Measurements from ENCODE around the gene DNAJB6. TPM values are rescaled to one million over a fixed set of nuclear protein-coding genes. Genes with fewer than 3 reads are reported as not detected.

Gene DNAJB6
- total RNA-seq, 1 experiment from 2014 or later, result 82.5 TPM

GRCh38 chr7:157294773-157295172 is 42.0 kb upstream of the DNAJB6 start:
- no peaks in the 10 kb centered on the region for H3K9me2 ChIP-seq (ENCODE audit: insufficient read depth)
- no peak overlapping the region for H3K27ac ChIP-seq (ENCODE audit: low read depth, low read length)
- H3K4me1 ChIP-seq (ENCODE audit: control insufficient read depth in 1 of 2, insufficient read depth in 2 of 2, low read length in 2 of 2), result peaks cover 21 to 41% of the 10 kb centered on the region in 2 experiments
- H3K27me3 ChIP-seq (ENCODE audit: insufficient read depth, low read length), result no peaks in the 10 kb centered on the region
- ChIA-PET CTCF (no interaction called here), POLR2A (no interaction called here), RAD21 (ENCODE audit: low non-redundant PET in 1 of 2, low total read pairs in 2 of 2, uncharacterized antibody in 2 of 2, unreplicated experiment in 2 of 2) (no interaction called here)
- H3K79me2 ChIP-seq (ENCODE audit: insufficient read depth, low read length), result no peaks in the 10 kb centered on the region
- no peak overlapping the region for H3K9ac ChIP-seq (ENCODE audit: low read length)
- no TSS peak for BruUV-seq (replicated peaks)
- H2AFZ ChIP-seq (ENCODE audit: low read depth, low read length, poor library complexity, severe bottlenecking), result no peak overlapping the region
- TF ChIP-seq RAD21 (IDR thresholded peaks at IDR 0.05; ENCODE audit: low read depth) (no peak), REST (IDR thresholded peaks at IDR 0.05; ENCODE audit: low read depth) (no peak), EZH2 (IDR thresholded peaks at IDR 0.05) (no peak), ZNF274 (IDR thresholded peaks at IDR 0.05; ENCODE audit: low read depth, low read length) (no peak), SP1 (IDR thresholded peaks at IDR 0.05; ENCODE audit: low read depth) (no peak), FOSL1 (IDR thresholded peaks at IDR 0.05; ENCODE audit: low read depth) (no peak), EGR1 (IDR thresholded peaks at IDR 0.05; ENCODE audit: low read depth) (no peak), TCF7L2 (IDR thresholded peaks at IDR 0.05; ENCODE audit: borderline replicate concordance, extremely low read depth, insufficient read depth, insufficient read length) (no peak), CTCF (IDR thresholded peaks at IDR 0.05 in 2 of 3, conservative IDR thresholded peaks at IDR 0.05 in 1 of 3; ENCODE audit: borderline replicate concordance in 1 of 3, insufficient read depth in 1 of 3, low read depth in 2 of 3, low read length in 2 of 3) (no peak), POLR2AphosphoS5 (IDR thresholded peaks at IDR 0.05; ENCODE audit: low read depth, low read length) (no peak), ZBTB33 (IDR thresholded peaks at IDR 0.05; ENCODE audit: extremely low read depth, insufficient replicate concordance, low read length) (no peak), SRF (IDR thresholded peaks at IDR 0.05; ENCODE audit: low read depth) (no peak), ZFX (IDR thresholded peaks at IDR 0.05) (no peak), YY1 (IDR thresholded peaks at IDR 0.05; ENCODE audit: extremely low read depth, insufficient replicate concordance, low read depth, low read length) (no peak), ATF3 (IDR thresholded peaks at IDR 0.05) (no peak), SIN3A (IDR thresholded peaks at IDR 0.05; ENCODE audit: low read depth) (no peak), MAX (IDR thresholded peaks at IDR 0.05) (no peak), CBX3 (IDR thresholded peaks at IDR 0.05; ENCODE audit: low read depth) (no peak)
- no peak for ATAC-seq
- no peaks in the 10 kb centered on the region for H3K9me3 ChIP-seq (ENCODE audit: control insufficient read depth in 1 of 2, insufficient read depth in 1 of 2, low read depth in 1 of 2, low read length in 2 of 2)
- H3K36me3 ChIP-seq (ENCODE audit: control insufficient read depth in 1 of 2, insufficient read depth in 2 of 2, low read length in 2 of 2), result no peaks in the 10 kb centered on the region
- no peak for DNase-seq (ENCODE audit: low read depth, low spot score)
- H3K4me3 ChIP-seq (replicated peaks in 1 of 2; ENCODE audit: low read depth in 1 of 2, low read length in 2 of 2), result no peak overlapping the region
- H4K20me1 ChIP-seq (ENCODE audit: insufficient read depth), result no peaks in the 10 kb centered on the region
- H3K4me2 ChIP-seq (ENCODE audit: low read length), result no peak overlapping the region
- intact Hi-C loops (cut with micrococcal nuclease), result no loop called here
